GM18909 (cell line): ENCODE data around the gene ARL15.

Experiments
- ATAC-seq: cut with Tn5 transposase; IDR thresholded peaks from one replicate; pipeline ENCODE4 v1.9.1; 2021; ENCODE audit warnings: mild to moderate bottlenecking; ENCODE audit not compliant: unreplicated experiment, poor library complexity

Gene ARL15

GRCh38 chr5:54288568-54289217 is 21.7 kb downstream of the ARL15 start:
- ATAC-seq: no peak

GRCh38 chr5:54285686-54286085 is 24.7 kb downstream of the ARL15 start:
- no peak for ATAC-seq

GRCh38 chr5:54284586-54284985 is 25.8 kb downstream of the ARL15 start:
- ATAC-seq: no peak

GRCh38 chr5:54282876-54283275 is 27.5 kb downstream of the ARL15 start:
- ATAC-seq: no peak

GRCh38 chr5:54281960-54282692 is 28.2 kb downstream of the ARL15 start:
- no peak for ATAC-seq

GRCh38 chr5:54279960-54280359 is 30.4 kb downstream of the ARL15 start:
- no peak for ATAC-seq

- no peak for ATAC-seq
Observed at GRCh38 chr5:54278979-54279717, 31.2 kb downstream of the ARL15 start.

- no peak for ATAC-seq
Observed at GRCh38 chr5:54278036-54278830, 32.1 kb downstream of the ARL15 start.

GRCh38 chr5:54276048-54276447 is 34.3 kb downstream of the ARL15 start:
- no peak for ATAC-seq

- ATAC-seq: no peak
Observed at GRCh38 chr5:54275361-54275760, 35.0 kb downstream of the ARL15 start.

GRCh38 chr5:54274944-54275343 is 35.4 kb downstream of the ARL15 start:
- ATAC-seq: no peak

- no peak for ATAC-seq
Observed at GRCh38 chr5:54273715-54274114, 36.7 kb downstream of the ARL15 start.

GRCh38 chr5:54272746-54273145 is 37.6 kb downstream of the ARL15 start:
- ATAC-seq: no peak

GRCh38 chr5:54270326-54270725 is 40.0 kb downstream of the ARL15 start:
- no peak for ATAC-seq

- ATAC-seq: no peak
Observed at GRCh38 chr5:54264574-54264973, 45.8 kb downstream of the ARL15 start.

- ATAC-seq: no peak
Observed at GRCh38 chr5:54263447-54263846, 46.9 kb downstream of the ARL15 start.

- no peak for ATAC-seq
Observed at GRCh38 chr5:54261596-54261995, 48.8 kb downstream of the ARL15 start.

GRCh38 chr5:54259981-54260380 is 50.4 kb downstream of the ARL15 start:
- no peak for ATAC-seq

GRCh38 chr5:54259090-54259489 is 51.3 kb downstream of the ARL15 start:
- ATAC-seq: no peak

- no peak for ATAC-seq
Observed at GRCh38 chr5:54257366-54258118, 52.8 kb downstream of the ARL15 start.
